GM12873 (cell line): Measurements from ENCODE around the gene CFAP47.

Source experiments
- CTCF ChIP-seq: IDR thresholded peaks from 2 replicates; pipeline ENCODE4 v1.5.1; 2012; ENCODE audit warnings: low read depth, mild to moderate bottlenecking, moderate library complexity, low read length, control low read depth; ENCODE audit not compliant: insufficient read depth; ENCODE audit errors: missing control alignments

Gene CFAP47

GRCh38 chrX:36159254-36159653 is 239.7 kb downstream of the CFAP47 start:
- no peak for TF ChIP-seq CTCF

GRCh38 chrX:36160081-36160480 is 240.5 kb downstream of the CFAP47 start:
- TF ChIP-seq CTCF = no peak

DNA sequence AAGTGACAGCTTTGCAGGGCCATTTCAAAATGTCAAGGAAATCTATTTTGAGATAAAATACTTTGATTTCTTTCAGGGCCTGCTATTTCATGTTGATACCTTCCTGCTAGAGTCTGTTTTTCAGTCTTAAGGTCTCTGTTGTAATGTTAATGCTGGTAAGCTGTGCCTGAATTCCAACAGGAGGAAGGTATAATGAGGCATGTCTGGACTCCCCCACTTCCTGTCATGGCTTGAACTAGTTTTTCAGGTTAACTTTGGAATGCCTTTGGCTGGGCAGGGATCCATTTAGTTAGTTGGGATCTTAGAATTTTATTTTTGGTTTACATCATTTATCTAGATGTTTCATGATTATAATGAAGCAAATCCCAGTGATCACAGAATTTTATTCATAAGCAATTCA is 279.0 kb downstream of the CFAP47 start:
- no peak for TF ChIP-seq CTCF

- no peak for TF ChIP-seq CTCF
Measured at GRCh38 chrX:36199928-36200327, 280.4 kb downstream of the CFAP47 start.

GRCh38 chrX:36214924-36215323 is 295.4 kb downstream of the CFAP47 start:
- TF ChIP-seq CTCF = no peak

GRCh38 chrX:36218801-36219200 is 299.3 kb downstream of the CFAP47 start:
- TF ChIP-seq CTCF = no peak

DNA sequence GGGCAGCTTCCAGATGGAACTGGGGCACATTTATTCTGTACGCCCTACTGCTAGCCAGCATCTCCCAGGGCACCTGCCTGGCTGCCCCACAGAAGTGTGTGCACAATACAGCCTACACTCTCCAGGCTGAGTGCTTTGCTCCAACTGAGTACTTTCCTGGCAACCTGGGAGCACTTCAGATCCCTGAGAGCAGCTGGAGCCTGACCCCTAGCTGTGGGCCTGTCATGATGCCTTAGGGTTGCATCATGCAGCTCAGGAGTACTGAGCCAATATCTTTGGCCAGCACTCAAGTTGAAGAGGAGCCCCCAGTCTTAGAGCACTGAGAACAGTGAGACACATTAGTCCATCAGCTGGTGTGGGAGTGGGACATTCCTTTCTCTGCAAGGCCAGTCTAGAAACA is 321.9 kb downstream of the CFAP47 start:
- TF ChIP-seq CTCF = no peak
